ENCODE data around the gene SUMO2.
"Not testable (repeated sequence)": the region's sequence is repeated elsewhere in the genome, so short reads cannot be mapped to it uniquely, and the experiment has no call there.

SUMO2 gene

DNA sequence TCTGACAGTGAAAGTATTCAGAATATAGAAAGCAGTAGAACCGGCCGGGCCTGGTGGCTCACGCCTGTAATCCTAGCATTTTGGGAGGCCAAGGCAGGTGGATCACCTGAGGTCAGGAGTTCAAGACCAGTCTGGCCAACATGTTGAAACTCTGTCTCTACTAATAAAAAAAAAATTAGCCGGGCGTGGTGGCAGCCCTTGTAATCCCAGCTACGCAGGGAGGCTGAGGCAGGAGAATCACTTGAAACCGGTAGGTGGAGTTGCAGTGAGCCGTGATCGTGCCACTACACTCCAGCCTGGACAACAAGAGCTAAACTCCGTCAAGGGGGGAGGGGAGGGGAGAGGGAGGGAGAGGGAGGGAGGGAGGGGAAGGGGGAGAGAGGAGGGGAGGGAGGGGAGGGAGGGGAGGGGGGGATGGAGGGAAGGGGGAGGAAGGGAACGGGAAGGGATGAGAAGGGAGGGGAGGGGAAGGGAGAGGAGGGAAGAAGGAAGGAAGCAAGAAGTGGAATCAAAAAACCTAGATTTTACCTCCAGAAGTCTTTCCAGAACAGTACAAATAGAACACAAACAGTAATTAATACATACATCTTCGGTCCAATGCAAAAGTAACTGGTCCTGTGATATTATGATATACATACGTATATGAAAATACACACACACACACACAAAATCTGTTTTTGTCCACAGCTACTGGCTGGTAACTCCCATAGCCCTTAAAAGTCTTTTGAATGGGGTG, 40.4 kb downstream of the SUMO2 start:
- DNase-seq = no peak

DNA sequence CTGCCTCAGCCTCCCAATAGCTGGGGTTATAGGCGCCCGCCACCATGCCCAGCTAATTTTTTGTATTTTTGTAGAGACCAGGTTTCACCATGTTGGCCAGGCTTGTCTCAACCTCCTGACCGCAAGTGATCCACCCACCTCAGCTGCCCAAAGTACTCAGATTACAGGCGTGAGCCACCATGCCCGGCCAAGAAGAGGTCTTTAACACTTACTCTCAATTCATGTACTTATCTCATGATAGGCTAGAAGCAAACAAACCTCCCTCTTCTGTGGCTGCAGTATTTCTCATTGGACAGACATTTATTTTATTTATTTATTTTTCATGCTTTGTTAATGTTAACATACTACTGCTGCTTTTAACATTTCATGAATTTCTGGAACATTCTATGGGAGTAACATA, 44.2 kb downstream of the SUMO2 start:
- no peak for DNase-seq

DNA sequence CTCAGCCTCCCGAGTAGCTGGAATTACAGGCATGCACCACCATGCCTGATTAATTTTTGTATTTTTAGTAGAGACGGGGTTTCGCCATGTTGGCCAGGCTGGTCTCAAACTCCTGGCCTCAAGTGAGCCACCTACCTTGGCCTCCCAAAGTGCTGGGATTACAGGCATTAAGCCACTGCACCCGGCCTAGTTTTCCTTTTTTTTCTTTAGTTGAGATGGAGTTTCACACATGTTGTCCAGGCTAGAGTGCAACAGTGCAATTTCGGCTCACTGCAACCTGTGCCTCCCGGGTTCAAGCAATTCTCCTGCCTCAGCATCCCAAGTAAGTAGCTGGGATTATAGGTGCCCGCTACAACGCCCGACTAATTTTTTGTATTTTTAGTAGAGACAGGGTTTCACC, 45.0 kb downstream of the SUMO2 start:
- DNase-seq = not testable (repeated sequence)

DNA sequence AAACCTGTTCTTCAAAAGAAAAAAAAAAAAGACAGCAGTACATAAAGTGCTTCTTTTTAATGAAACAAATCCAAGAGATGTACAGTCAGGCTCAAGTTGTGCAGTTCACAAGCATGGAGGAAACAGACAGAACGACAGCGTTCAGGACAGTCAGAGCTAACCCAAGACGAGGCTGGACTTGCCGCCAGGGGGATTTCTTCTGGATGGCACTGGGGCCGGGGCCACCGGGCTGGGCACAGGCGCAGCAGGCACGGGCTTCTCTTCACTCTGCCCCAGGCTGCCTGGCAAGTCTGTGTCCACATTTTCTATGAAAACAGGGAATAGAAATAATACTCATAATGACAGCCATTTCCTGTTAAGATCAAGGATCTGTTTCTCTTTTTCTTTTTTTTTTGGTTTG, 46.8 kb downstream of the SUMO2 start:
- no peak for DNase-seq

DNA sequence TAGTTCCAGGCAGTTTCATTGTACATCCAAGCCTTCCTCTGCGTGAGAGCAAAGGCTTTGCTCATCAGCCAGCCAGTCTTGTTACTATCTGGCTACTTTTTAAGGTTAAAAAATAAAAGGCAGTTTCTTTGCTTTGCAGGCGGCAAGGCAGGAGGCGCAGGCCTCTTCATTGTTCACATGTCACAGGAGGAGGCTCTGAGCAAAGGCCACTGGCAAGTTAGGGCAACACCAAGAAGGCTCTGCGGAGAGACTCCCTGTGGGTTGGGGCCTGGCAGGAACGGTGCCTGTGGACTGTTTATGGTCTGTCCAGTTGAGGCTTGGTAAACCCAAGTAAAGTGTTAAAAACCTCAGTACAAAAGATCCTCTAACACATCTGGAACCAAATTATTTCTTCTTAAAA, 47.3 kb downstream of the SUMO2 start:
- no peak for DNase-seq

DNA sequence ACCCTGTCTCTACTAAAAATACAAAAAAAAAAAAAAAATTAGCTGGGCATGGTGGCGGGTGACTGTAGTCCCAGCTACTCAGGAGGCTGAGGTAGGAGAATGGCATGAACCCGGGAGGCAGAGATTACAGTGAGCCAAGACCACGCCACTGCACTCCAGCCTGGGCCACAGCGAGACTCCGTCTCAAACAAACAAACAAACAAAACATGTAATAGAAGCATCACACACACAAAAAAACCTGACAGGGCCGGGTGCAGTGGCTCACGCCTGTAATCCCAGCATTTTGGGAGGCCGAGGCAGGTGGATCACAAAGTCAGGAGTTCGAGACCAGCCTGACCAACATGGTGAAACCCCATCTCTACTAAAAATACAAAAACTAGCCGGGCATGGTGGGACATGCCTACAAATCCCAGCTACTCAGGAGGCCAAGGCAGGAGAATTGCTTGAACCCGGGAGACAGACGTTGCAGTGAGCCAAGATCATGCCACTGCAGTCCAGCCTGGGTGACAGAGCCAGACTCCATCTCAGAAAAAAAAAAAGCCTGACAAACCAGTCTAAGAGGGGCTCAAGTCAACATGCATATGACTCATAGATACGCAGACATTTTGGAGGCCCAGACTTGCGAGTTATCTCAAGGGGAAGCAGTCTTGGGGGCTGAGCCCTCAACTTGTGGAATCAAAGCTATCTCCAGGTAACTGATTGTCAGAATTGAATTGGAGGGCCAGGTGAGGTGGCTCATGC, 49.0 kb downstream of the SUMO2 start:
- not testable (repeated sequence) for DNase-seq

DNA sequence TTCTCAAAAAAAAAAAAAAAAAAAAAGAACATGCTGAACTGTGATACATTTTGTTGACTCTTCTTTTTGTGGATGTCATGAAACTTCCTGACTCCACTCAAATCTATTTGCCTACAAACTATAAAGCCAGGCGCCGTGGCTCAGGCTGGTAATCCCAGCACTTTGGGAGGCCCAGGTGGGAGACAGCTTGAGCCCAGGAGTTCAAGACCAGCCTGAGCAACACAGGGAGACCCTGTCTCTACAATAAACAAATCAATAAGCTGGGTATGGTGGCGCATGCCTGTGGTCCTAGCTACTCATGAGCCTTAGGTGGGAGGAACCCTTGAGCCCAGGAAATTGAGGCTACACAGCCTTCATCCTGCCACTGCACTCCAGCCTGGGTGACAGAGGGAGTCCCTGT, 49.8 kb downstream of the SUMO2 start:
- no peak for DNase-seq

DNA sequence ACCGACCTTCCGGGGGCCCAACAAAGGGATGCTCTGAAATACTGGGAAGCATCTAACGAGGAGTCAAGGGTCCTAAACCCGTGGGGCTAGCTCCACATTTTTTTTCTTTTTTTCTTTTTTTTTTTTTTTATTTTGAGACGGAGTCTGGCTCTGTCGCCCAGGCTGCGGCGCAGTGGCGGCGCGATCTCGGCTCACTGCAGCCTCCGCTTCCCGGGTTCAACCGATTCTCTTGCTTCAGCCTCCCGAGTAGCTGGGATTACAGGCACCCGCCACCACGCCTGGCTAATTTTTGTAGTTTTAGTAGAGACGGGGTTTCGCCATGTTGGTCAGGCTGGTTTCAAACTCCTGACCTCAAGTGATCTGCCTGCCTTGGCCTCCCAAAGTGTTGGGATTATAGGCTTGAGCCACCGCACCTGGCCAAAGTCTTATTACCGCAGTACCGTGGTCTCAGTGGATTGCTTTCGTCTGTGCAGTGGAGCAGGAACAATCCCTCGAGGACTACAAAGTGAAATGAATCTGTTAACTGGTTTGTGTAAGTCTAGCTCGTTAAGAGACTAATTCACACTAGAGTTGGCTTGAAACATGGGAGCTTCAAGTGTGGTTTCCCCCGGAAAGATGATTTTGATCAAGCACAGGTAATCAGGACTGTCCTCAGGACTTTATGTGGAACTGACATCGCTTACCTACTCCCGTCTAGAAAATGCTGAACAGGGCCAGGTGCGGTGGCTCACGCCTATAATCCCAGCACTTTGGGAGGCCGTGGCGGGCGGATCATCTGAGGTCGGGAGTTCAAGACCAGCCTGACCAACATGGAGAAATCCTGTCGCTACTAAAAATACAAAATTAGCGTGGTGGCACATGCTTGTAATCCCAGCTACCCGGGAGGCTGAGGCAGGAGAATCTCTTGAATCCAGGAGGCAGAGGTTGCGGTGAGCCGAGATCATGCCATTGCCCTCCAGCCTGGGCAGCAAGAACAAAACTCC, 50.5 kb downstream of the SUMO2 start:
- not testable (repeated sequence) for DNase-seq

DNA sequence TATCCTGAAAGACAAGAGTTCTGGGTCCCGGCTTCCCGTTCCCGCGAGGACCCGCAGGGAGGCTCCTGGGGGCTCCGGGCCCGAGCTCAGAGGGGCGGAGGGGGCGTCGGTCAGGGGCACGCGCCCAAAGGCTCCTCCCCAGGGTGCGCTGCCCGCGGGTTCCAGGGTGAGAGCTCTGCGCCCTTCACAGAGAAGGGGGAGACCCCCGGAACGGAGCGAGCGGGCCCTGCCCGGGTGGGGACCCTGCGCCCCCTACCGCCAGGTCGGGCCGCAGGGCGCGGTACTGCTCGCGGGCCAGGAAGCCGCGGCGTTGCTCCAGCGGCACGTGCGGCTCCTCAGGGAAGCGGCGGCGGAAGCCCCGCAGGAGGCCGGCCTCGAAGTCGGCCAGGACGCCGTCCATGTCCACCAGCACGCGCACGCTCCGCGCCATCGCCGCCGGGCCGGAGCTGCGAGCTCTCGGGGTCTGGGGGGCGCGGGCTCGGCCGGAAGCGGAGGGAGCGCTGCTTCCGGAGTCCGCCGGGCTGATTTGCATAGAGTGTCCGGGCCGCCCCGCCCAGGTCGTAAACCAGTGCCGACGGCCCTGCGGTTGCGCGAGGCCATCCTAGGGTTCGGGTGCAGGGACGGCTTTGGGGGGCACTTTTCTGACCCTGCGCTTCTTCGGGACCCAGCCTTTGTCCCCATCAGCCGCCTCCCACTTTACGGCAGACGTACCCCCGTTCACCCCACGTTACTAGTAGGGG, 51.3 kb downstream of the SUMO2 start, which contains the start of gene NT5C:
NT5C (minus strand) TSS at position 465 of the 740 bp plus-strand sequence; CDS start at position 430, 35 bp downstream.
- peak; percentile 44 for DNase-seq

DNA sequence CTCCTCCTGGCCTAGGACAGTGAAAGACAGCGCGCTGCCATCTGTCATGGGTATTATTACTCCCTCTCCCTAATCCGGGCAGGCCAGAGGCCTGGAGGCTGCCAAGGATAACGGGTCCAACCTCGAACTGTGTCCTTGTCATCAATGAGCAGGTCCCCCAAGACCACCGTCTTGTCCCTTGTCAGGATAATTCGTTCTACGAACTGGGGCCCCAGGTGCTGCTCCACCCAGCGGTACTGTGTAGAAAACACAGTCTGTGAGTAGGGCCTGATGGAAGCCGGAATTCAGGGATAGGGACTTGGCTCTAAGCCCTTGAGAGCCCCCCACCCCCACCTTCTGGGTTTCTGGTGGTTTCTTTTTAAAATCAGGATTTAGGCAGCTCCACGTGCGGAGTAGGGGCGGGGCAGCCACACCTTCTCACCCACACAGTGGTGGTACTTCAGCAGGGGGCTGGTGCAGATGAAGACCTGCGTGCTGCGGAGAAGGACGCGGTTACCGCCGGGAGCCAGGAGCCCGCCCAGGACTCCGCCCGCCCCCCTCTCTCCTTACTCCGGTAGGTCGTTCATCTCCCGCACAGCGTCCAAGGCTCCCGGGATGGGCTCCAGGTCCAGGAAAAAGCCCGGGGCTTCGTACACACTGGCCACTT, 52.0 kb downstream of the SUMO2 start:
- DNase-seq = peak; percentile 33

DNA sequence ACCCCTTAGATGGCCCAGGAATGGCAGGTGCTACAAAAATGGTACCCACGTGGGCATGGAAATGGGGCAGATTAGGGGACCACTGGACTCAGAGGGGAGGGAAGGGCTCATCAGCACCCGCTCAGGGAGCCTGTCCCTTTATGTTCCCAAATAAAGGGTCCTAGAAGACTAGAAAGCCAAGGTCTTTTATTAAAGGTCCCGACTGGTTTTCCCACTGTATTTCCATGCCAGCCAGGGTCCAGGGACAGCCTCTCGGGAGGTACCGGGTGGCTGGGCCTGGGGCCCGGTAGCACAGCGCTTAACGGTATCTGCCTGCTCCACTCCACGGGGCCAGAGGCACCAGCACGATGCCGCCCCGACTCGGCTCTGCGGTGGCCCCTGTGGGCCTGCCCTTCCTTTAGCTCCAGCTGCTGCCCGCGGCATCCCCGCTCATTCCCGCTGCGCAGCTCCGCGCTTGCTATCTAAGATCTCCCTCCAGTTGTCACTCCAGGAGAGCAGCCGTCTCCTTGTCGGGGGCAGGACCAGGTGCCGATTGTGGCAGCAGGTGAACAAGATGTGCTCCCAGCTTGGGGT, 52.6 kb downstream of the SUMO2 start:
- DNase-seq = no peak

DNA sequence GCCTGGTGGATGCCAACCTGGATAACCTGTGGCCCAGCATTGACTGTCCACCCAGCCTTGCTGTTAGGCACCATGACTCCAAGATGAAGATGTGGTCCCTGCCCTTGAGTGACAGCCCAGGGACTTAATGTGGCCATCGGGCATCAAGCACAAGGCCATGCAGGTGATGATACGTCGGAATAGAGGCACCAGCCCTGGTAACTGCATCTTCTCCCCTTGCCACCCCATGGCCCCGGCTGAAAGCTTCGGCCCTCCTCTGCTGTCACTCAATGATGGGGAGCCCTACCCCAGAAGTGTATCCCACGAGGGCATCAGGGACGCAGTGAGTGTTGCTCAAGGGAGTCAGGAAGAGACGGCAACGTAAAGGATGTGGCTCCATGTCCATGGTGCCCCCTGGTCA, 53.2 kb downstream of the SUMO2 start:
- DNase-seq = no peak

DNA sequence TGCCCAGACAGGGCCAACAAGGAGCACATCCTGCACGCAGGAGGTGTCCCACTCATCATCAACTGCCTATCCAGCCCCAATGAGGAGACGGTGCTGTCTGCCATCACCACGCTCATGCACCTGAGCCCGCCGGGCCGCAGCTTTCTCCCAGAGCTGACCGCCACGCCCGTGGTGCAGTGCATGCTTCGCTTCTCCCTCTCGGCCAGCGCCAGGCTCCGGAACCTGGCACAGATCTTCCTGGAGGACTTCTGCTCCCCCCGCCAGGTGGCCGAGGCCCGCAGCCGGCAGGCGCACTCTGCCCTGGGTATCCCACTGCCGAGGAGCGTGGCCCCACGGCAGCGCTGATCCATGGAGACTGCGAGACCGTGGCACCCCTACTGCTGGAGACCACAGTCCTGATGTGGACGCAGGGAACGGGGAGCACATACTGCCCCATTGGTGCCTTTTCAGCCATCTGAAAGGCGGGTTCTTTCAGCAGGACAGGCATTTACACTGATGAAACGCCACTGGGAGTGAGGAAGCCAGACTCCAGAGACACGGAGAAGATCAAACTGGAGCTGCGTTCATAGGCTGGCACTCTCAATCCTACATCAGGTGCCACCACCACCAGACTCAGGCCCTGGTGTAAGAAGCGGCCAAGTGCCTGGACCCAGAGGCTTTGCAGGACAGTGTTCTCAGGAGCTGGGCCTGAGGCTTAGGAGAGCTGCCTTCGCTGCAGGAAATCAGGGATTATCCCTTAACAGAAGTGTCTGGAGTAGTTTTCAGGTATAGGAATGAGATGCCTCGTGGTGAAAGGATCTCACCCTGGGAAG, 53.9 kb downstream of the SUMO2 start:
- DNase-seq = no peak

DNA sequence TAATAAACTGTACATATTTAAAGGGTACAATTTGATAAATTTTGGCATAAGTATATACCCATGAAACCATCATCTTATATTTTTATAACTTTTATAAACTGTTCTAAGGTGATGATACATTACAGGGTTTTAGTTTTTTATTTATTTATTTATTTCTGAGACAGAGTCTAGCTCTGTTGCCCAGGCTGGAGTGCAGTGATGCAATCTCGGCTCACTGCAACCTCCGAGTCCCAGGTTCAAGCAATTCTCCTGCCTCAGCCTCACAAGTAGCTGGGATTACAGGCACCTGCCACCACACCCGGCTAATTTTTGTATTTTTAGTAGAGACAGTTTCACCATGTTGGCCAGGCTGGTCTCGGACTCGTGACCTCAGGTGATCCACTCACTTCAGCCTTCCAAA, 54.8 kb downstream of the SUMO2 start:
- not testable (repeated sequence) for DNase-seq

DNA sequence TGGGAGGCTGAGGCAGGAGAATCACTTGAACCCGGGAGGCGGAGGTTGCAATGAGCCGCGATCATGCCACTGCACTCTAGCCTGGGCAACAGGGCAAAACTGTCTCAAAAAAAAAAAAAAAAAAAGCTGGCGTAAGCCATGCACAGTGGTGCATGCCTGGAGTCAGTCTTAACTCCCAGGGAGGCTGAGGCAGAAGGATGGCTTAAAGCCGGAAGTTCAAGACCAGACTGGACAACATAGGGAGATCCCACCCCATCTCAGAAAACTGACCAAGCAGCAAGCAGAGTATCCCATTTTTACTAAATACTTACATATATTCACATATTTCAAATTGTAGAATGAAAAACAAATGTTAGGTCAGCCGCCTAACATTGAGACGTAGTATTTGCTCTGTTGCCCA, 55.8 kb downstream of the SUMO2 start:
- DNase-seq = no peak

DNA sequence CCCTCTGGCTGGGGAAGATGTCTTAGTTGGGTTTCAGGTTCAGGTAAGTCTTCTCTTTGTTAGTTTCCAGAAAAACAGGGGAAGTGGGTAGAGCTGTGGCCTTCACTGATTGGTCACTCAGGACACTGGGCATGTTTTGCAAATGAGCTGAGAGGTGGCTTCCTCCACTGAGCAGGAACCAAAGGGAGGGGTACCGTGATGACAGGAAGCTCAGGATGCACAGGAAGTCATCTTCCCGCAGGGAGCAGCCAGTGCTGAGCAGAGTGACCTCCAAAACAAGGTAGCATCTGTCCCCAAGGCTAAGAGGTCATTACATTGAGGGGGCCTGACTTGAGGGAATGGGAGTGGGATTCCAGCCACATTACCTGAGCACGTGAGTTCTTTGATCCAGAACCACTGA, 56.8 kb downstream of the SUMO2 start:
- no peak for DNase-seq

DNA sequence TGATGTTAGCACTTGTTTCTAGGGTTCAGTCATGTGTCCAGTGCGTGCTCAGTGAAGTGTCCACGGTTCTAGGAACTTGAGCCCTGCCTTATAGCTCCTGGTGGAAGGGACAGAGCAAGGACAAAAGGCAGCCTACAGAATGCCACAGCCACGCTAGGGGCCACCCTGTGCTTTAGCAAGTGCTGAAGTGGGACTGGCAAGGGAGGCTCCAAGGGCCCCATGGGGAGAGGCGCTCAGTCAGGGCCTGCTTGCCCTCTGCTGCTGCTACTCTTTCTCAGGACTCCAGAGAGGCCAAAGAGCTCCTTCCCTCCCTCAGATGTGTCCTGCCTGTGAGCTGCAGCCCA, 58.0 kb downstream of the SUMO2 start:
- DNase-seq = no peak

DNA sequence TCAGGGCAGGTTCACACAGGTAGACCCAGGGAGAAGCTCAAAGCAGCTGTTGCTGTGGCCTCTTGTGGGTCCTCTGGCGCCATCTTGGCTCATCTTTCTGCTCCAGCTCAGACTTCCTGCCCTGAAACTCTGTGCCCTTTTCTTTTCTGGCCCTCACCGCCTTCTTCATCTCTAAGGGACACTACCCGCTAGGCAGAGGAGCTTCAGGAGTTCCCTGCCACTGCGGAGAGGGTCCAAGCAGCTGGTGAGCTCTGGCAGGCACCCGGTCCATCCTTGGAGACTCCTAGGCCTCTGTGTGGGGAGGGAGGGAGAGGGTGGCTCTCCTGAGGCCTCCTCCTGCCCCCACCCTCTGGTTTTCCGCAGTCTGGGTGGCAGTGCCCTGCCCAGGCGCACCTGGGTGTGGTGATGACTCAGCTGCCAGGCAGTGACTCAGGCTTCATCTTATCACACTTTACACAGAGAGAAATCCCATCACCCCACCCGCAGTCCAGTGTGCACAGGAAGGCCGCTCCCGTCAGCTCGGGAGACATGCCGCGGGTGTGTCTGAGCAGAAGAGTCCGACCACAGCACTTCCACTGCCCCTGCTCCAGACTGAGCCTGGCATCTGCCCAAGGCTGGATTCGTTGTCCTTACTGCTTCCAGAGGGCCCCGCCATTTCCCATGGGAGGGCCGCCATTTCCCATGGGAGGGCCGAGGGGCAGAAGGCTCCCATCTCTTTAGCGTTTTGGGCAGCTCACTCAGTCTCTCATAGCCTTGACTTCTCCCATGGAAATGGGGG, 58.5 kb downstream of the SUMO2 start:
- DNase-seq = peak; percentile 44

DNA sequence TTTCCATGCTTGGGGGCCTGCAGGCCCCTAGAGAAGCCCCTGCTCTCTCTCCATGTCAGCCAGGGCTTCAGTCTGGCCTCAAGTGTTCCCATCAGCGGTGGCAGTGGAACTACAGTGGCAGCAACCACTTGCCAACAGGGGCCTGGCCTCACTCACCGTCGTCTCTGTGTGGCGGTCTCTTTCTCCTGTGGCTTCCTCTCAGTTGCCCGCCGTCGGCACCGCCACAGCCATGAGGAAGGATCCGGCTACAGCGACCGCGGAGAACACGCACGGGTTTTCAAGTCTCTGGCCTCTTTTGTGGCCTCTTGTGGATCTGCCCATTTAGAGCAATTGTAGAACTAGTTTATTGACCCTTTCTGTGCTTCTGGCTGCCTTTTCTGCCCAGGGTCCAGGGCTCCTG, 64.5 kb downstream of the SUMO2 start:
- no peak for DNase-seq

DNA sequence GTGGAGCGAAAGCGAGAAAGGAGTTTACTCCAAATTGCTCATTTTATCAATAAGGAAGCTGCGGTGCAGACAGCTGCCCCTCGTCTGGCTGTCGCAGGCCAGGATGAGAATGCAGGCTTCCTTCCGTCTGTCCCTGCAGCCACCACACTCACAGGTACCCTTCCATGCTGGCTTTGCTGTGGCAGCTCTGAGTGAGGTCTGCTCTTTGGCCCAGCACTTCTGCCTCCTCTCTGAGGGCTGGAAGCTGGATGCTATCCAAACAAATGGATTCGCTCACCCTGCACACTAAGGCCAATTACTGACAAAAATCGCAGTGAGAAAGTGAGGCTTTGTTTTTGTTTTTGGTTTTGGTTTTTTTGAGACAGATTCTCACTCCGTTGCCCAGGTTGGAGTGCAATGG, 66.0 kb downstream of the SUMO2 start:
- no peak for DNase-seq
